Panc1 (cell line): ENCODE results near the gene WDR26. TPM values are rescaled to one million over a fixed set of nuclear protein-coding genes. Genes with fewer than 3 reads are reported as not detected.

ENCODE experiments used
- ATAC-seq: fragments of 200-7000 bp; cut with Tn5 transposase; 2 replicates; pipeline ENCODE4 v1.9.1; 2020; ENCODE audit warnings: mild to moderate bottlenecking, moderate library complexity
- BruUV-seq: library from RNA; stranded (reverse); fragments of 400-500 nt; replicated peaks from 2 replicates; lab custom pipeline; 2021; lab: Mats Ljungman, UMichigan
- CTCF ChIA-PET: fragments of 300-600 bp; sonication (Branson Sonifier 250); formaldehyde crosslinking; loops from one replicate; lab custom pipeline; 2022; ENCODE audit warnings: antibody characterized with exemption; lab: Charles Lee
- POLR2A ChIA-PET: fragments of 300-600 bp; sonication (Branson Sonifier 250); formaldehyde crosslinking; loops from one replicate; lab custom pipeline; 2022; ENCODE audit warnings: antibody characterized with exemption; lab: Charles Lee
- DNase-seq: peaks from one replicate; pipeline ENCODE4 v3.0.0-alpha.2; 2010; ENCODE audit warnings: low read depth, low spot score
- H3K27ac ChIP-seq: 2 replicates; pipeline ENCODE4 v1.5.1; 2011; ENCODE audit warnings: mild to moderate bottlenecking, low read length, inconsistent platforms
- H3K27me3 ChIP-seq: fragments of 200-500 bp; sonication (Bioruptor generic); 2 replicates; pipeline ENCODE4 v1.6.0; 2014; ENCODE audit warnings: low read length, inconsistent platforms; ENCODE audit not compliant: control insufficient read depth, insufficient read depth
- H3K36me3 ChIP-seq: fragments of 200-500 bp; sonication (Bioruptor generic); 2 replicates; pipeline ENCODE4 v1.5.1; 2014; ENCODE audit warnings: inconsistent platforms, mild to moderate bottlenecking, low read length, moderate library complexity; ENCODE audit not compliant: control insufficient read depth, insufficient read depth
- H3K4me1 ChIP-seq: 2 replicates; pipeline ENCODE4 v1.5.1; 2011; ENCODE audit warnings: inconsistent platforms, mild to moderate bottlenecking, low read length, moderate library complexity; ENCODE audit not compliant: control insufficient read depth, insufficient read depth
- H3K4me3 ChIP-seq, 2 experiments: 2 replicates each; pipeline ENCODE4 v1.5.1; 2011 to 2012; ENCODE audit warnings: low read depth in 2 of 2, low read length in 2 of 2, mild to moderate bottlenecking in 2 of 2, inconsistent platforms in 1 of 2, moderate library complexity in 1 of 2
- H3K9me3 ChIP-seq: fragments of 200-500 bp; sonication (Bioruptor generic); 2 replicates; pipeline ENCODE4 v1.5.1; 2014; ENCODE audit warnings: low read depth, mild to moderate bottlenecking, inconsistent platforms, low read length, moderate library complexity; ENCODE audit not compliant: control insufficient read depth, insufficient read depth
- POLR2AphosphoS5 ChIP-seq: IDR thresholded peaks from 2 replicates; pipeline ENCODE4 v1.6.1; 2012; ENCODE audit warnings: mild to moderate bottlenecking, low read depth, low read length, moderate library complexity
- SIN3A ChIP-seq: IDR thresholded peaks from 2 replicates; pipeline ENCODE4 v1.6.1; 2012; ENCODE audit warnings: low read depth, mild to moderate bottlenecking, low read length, moderate library complexity, borderline replicate concordance; ENCODE audit not compliant: insufficient read depth
- TCF7L2 ChIP-seq: IDR thresholded peaks from 2 replicates; pipeline ENCODE4 v1.6.1; 2011; ENCODE audit warnings: mild to moderate bottlenecking, low read depth, low read length, inconsistent platforms
- in situ Hi-C: cut with HindIII; loops from 2 replicates; pipeline ENCODE4 v1.10.0; 2016; ENCODE audit warnings: low sequenced_read_pairs, low pct_unique_long_range_greater_than_20kb
- intact Hi-C: fragments of 100-400 bp; cut with micrococcal nuclease; formaldehyde crosslinking; loops from one replicate; pipeline ENCODE4 v1.10.0; 2022; ENCODE audit not compliant: unreplicated experiment
- total RNA-seq: library from RNA; stranded (reverse); gene quantifications from one replicate; pipeline ENCODE4 v1.2.1, GENCODE V29; 2021; ENCODE audit not compliant: unreplicated experiment
- TF ChIP-seq, protein P1 (sequence below), 2 experiments: IDR thresholded peaks; 2 replicates each; pipeline ENCODE4 v1.6.1; 2011 to 2012; ENCODE audit warnings: low read depth in 2 of 2, control low read depth in 1 of 2, low read length in 1 of 2, mild to moderate bottlenecking in 1 of 2, moderate library complexity in 1 of 2; ENCODE audit not compliant: insufficient read depth in 1 of 2
- TF ChIP-seq, protein P2 (sequence below): fragments of 450-650 bp; IDR thresholded peaks from 2 replicates; pipeline ENCODE4 v1.5.1; 2017; ENCODE audit warnings: mild to moderate bottlenecking

Gene WDR26
- total RNA-seq, 1 experiment from 2014 or later, result 91.3 TPM

DNA sequence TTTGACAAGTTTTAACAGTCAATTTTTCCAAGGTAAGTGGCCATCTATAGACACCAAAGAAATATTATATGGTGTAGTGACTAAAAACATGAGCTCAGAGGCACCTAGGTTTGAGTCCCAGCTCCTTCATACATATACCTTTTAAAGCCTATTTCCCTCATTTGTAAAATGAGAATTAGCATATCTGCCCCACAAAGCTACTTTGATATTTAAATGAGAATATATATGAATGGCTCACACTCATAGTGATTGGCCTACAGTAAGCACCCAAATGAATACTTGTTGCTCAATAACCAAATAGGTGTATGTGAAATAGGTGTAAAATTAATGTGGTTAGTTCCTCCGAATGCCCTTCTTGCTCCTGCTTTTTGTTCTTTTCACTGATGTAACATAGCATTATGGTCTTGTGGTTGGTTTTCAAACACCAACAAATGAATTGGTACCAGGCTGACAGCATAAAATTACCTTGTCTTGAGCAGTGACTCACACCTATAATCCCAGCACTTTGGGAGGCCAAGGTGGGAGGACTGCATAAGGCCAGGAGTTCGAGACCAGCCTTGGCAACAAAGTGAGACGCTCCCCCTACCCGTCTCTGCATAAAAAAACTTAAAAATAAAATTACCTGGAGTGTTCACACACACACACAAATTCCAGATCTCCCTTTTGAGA is 52.6 kb downstream of the WDR26 start:
- ATAC-seq, result no peak
- in situ Hi-C loops (no loop called here), intact Hi-C loops (no loop called here)
- Histone ChIP-seq H3K4me1 (no peaks in the 10 kb centered on the region), H3K36me3 (peaks cover 14% of the 10 kb centered on the region), H3K9me3 (no peaks in the 10 kb centered on the region), H3K27me3 (no peaks in the 10 kb centered on the region), H3K4me3 (no peak overlapping the region), H3K27ac (no peak overlapping the region)
- ChIA-PET POLR2A (no interaction called here), CTCF (no interaction called here)
- TF ChIP-seq, protein P1, sequence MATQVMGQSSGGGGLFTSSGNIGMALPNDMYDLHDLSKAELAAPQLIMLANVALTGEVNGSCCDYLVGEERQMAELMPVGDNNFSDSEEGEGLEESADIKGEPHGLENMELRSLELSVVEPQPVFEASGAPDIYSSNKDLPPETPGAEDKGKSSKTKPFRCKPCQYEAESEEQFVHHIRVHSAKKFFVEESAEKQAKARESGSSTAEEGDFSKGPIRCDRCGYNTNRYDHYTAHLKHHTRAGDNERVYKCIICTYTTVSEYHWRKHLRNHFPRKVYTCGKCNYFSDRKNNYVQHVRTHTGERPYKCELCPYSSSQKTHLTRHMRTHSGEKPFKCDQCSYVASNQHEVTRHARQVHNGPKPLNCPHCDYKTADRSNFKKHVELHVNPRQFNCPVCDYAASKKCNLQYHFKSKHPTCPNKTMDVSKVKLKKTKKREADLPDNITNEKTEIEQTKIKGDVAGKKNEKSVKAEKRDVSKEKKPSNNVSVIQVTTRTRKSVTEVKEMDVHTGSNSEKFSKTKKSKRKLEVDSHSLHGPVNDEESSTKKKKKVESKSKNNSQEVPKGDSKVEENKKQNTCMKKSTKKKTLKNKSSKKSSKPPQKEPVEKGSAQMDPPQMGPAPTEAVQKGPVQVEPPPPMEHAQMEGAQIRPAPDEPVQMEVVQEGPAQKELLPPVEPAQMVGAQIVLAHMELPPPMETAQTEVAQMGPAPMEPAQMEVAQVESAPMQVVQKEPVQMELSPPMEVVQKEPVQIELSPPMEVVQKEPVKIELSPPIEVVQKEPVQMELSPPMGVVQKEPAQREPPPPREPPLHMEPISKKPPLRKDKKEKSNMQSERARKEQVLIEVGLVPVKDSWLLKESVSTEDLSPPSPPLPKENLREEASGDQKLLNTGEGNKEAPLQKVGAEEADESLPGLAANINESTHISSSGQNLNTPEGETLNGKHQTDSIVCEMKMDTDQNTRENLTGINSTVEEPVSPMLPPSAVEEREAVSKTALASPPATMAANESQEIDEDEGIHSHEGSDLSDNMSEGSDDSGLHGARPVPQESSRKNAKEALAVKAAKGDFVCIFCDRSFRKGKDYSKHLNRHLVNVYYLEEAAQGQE (IDR thresholded peaks at IDR 0.05; ENCODE audit: insufficient read depth in 1 of 2, low read depth in 2 of 2, low read length in 1 of 2), result no peak
- TF ChIP-seq TCF7L2, result no peak
- TF ChIP-seq SIN3A, result no peak
- TF ChIP-seq, protein P2, sequence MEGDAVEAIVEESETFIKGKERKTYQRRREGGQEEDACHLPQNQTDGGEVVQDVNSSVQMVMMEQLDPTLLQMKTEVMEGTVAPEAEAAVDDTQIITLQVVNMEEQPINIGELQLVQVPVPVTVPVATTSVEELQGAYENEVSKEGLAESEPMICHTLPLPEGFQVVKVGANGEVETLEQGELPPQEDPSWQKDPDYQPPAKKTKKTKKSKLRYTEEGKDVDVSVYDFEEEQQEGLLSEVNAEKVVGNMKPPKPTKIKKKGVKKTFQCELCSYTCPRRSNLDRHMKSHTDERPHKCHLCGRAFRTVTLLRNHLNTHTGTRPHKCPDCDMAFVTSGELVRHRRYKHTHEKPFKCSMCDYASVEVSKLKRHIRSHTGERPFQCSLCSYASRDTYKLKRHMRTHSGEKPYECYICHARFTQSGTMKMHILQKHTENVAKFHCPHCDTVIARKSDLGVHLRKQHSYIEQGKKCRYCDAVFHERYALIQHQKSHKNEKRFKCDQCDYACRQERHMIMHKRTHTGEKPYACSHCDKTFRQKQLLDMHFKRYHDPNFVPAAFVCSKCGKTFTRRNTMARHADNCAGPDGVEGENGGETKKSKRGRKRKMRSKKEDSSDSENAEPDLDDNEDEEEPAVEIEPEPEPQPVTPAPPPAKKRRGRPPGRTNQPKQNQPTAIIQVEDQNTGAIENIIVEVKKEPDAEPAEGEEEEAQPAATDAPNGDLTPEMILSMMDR, result no peak
- TF ChIP-seq POLR2AphosphoS5, result no peak
- no peak for DNase-seq
- BruUV-seq, result no TSS peak

DNA sequence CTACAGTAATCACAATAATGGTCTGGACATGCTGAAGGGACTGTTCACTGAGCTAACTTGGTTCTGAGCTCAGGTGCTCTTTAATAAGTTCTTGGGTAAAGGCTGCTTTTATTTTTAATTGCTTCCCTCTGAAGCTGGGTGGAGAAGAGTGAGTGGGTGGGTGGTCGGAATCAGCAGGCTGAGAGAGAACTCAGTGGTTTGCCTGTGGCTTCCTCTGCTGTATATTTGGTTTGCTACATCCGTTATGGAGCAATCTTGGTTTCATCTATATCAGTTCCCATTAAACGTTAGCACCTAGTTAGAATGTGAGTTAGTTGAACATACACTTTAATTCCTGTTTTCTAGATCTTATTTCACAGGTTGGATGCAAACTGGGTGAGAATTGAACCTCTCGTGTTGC is 54.6 kb downstream of the WDR26 start:
- no peaks in the 10 kb centered on the region for H3K9me3 ChIP-seq
- BruUV-seq, result no TSS peak
- ChIA-PET POLR2A (no interaction called here), CTCF (no interaction called here)
- TF ChIP-seq, protein P1 (IDR thresholded peaks at IDR 0.05; ENCODE audit: insufficient read depth in 1 of 2, low read depth in 2 of 2, low read length in 1 of 2), result no peak
- no peak for TF ChIP-seq SIN3A
- TF ChIP-seq POLR2AphosphoS5, result no peak
- TF ChIP-seq, protein P2, result no peak
- no peak for TF ChIP-seq TCF7L2
- ATAC-seq, result no peak
- no peak for DNase-seq
- no peaks in the 10 kb centered on the region for H3K27me3 ChIP-seq
- intact Hi-C loops, result no loop called here
- peaks cover 4% of the 10 kb centered on the region; the same call in 1 of the 2 replicates for H3K36me3 ChIP-seq
- H3K27ac ChIP-seq, result no peak overlapping the region
- H3K4me3 ChIP-seq, result no peak overlapping the region
- no peaks in the 10 kb centered on the region for H3K4me1 ChIP-seq
- in situ Hi-C loops, result no loop called here
